Tibial nerve (tissue), 3 donors: Measurements from ENCODE around the gene PLCG1.

Source experiments
- POLR2A ChIP-seq, 2 donors: fragments of 450-650 bp; IDR thresholded peaks; one replicate each; pipeline ENCODE4 v1.6.1; 2017; ENCODE audit warnings: antibody characterized with exemption in 2 of 2, mild to moderate bottlenecking in 2 of 2, moderate library complexity in 2 of 2
- TF ChIP-seq, protein P1 (sequence below), 5 experiments: fragments of 200-600 bp in 3 of 5; fragments of 450-650 bp in 2 of 5; sonication (generic) in 3 of 5; IDR thresholded peaks; one replicate each; pipeline ENCODE4 v1.5.1; 2016 to 2019; ENCODE audit warnings: antibody characterized with exemption in 5 of 5, mild to moderate bottlenecking in 3 of 5, moderate library complexity in 2 of 5

GRCh38 chr20:41205313-41205712, 68.0 kb downstream of the PLCG1 start:
- TF ChIP-seq, protein P1, sequence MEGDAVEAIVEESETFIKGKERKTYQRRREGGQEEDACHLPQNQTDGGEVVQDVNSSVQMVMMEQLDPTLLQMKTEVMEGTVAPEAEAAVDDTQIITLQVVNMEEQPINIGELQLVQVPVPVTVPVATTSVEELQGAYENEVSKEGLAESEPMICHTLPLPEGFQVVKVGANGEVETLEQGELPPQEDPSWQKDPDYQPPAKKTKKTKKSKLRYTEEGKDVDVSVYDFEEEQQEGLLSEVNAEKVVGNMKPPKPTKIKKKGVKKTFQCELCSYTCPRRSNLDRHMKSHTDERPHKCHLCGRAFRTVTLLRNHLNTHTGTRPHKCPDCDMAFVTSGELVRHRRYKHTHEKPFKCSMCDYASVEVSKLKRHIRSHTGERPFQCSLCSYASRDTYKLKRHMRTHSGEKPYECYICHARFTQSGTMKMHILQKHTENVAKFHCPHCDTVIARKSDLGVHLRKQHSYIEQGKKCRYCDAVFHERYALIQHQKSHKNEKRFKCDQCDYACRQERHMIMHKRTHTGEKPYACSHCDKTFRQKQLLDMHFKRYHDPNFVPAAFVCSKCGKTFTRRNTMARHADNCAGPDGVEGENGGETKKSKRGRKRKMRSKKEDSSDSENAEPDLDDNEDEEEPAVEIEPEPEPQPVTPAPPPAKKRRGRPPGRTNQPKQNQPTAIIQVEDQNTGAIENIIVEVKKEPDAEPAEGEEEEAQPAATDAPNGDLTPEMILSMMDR (IDR thresholded peaks at IDR 0.05): no peak
- TF ChIP-seq POLR2A (IDR thresholded peaks at IDR 0.05): no peak
